ENCODE measurements around the gene AQP5. TPM values are rescaled to one million over a fixed set of nuclear protein-coding genes. Genes with fewer than 3 reads are reported as not detected.
A peak's percentile ranks its signal among the peaks of the same experiment; 100 is the strongest.

The AQP5 gene
- total and polyA plus RNA-seq, 2 donors: 0.32 to 1.4 TPM

DNA sequence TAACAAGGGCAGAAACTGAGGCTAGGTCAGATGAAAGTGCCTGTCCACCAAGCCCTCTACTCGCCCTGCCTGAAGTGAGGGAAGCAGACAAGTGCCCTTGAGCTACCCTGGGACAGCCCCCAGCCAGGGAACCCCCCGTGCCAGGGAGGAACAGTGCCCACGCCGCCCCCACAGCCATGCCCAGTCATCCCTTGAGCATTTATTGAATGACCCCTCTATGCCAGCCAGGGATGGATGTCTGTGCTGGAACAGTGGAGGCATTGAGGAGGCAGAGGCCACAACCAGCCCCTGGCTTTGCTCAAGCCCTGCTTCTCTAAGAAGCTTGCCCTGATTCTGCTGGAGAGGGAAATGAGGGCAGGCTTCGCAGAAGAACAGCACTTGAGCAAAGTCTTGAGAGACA lies 7.4 kb downstream of the AQP5 start:
- 78% methylated on average over 5 of the region's 5 CpGs for WGBS
- H3K36me3 ChIP-seq (ENCODE audit: insufficient read depth): no peaks in the 10 kb centered on the region
- no peak for DNase-seq (ENCODE audit: extremely low spot score)
- H3K4me3 ChIP-seq (ENCODE audit: low read depth, low read length): no peak overlapping the region
- no peak overlapping the region for H3K27ac ChIP-seq (ENCODE audit: low read depth)
- no peaks in the 10 kb centered on the region for H3K4me1 ChIP-seq (ENCODE audit: insufficient read depth)

DNA sequence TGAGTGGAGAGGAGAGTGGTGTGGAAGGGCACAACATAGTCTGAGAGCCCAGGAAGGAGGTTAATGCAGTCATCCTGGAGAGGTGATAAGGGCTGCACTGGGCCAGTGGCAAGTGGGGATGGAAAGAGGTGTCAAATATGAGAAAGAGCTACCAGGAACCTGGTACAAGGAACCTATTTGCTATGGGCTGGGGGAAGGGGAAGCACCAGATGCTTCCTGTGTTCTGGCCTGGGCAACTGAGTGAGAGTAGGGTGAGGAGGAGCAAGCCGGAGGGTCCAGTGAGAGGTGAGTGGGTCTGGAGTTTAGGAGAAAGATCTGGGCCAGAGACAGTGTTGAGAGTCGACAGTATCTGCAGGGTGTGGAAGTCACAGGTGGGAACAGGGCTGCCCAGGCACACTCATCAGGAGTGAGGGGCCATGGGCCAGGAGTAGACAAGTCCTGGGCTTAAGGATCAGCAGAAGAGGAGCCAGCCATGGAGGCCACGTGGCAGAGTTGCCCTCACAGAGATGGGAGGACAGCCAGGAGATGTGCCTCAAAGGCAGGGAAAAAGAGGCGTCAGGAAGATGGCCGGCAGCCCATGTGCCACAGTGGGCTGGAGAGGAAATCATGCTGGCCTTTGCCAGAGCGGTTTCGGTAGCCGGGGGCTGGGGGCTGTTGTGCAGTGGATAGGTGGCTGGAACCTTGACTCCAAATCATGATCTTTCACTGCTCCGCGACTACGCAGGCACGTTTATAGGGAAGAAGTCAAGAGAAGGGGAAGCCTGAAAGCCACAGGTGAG lies 8.2 kb downstream of the AQP5 start:
- DNase-seq (ENCODE audit: extremely low spot score): no peak
- H3K36me3 ChIP-seq (ENCODE audit: insufficient read depth): no peaks in the 10 kb centered on the region
- no peak overlapping the region for H3K4me3 ChIP-seq (ENCODE audit: low read depth, low read length)
- WGBS: 88% methylated on average over 12 of the region's 12 CpGs
- no peaks in the 10 kb centered on the region for H3K4me1 ChIP-seq (ENCODE audit: insufficient read depth)
- no peak overlapping the region for H3K27ac ChIP-seq (ENCODE audit: low read depth)

- no peak for DNase-seq (ENCODE audit: extremely low spot score)
- Histone ChIP-seq H3K27ac (ENCODE audit: low read depth) (no peak overlapping the region), H3K36me3 (ENCODE audit: insufficient read depth) (no peaks in the 10 kb centered on the region), H3K4me3 (ENCODE audit: low read depth, low read length) (no peak overlapping the region), H3K4me1 (ENCODE audit: insufficient read depth) (no peaks in the 10 kb centered on the region)
- 69% methylated on average over 10 of the region's 10 CpGs for WGBS
Observed at GRCh38 chr12:49970658-49971057, 9.0 kb downstream of the AQP5 start.

GRCh38 chr12:49971141-49971540 lies 9.5 kb downstream of the AQP5 start:
- DNase-seq (ENCODE audit: extremely low spot score): no peak
- no peaks in the 10 kb centered on the region for H3K4me1 ChIP-seq (ENCODE audit: insufficient read depth)
- H3K4me3 ChIP-seq (ENCODE audit: low read depth, low read length): no peak overlapping the region
- 80% methylated on average over 6 of the region's 6 CpGs for WGBS
- H3K36me3 ChIP-seq (ENCODE audit: insufficient read depth): no peaks in the 10 kb centered on the region
- H3K27ac ChIP-seq (ENCODE audit: low read depth): no peak overlapping the region

GRCh38 chr12:49972129-49972528 lies 10.5 kb downstream of the AQP5 start:
- H3K27ac ChIP-seq (ENCODE audit: low read depth): no peak overlapping the region
- H3K4me3 ChIP-seq (ENCODE audit: low read depth, low read length): no peak overlapping the region
- no peak for DNase-seq (ENCODE audit: extremely low spot score)
- WGBS: 84% methylated on average over 9 of the region's 9 CpGs
- H3K36me3 ChIP-seq (ENCODE audit: insufficient read depth): no peaks in the 10 kb centered on the region
- no peaks in the 10 kb centered on the region for H3K4me1 ChIP-seq (ENCODE audit: insufficient read depth)

DNA sequence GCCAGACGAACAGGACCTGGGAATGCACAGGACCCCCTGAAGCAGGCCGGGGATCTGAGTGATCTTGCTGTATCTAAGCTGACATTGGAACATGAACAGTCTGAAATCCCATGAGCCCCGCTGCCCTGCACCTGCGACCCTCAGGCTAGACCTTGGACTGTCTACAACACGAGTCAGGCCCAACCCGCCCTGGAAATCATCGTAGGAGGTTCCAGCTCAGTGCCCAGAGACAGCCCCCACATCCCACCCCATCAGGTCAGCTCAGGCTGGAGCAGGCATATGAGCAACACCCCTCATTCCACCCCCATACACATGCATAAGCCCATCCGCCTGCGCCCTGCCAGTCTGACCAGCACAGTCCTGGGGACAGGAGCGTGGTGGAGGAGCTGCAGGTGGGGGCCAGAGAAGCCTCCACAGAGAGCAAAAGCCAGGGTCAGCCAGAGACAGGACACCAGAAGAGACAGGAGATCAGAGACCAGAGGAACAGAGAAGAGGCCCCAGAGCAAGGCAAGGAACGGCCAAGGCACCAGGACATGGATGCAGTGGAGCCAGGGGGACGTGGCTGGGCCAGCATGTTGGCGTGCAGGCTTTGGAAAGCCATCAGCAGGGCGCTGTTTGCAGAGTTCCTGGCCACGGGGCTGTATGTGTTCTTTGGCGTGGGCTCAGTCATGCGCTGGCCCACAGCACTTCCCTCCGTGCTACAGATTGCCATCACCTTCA lies 11.1 kb downstream of the AQP5 start, which contains the start of gene AQP6:
Gene AQP6, plus strand, starts transcription at position 307 of the 720 bp plus-strand sequence. Its CDS starts 227 bp downstream, at position 534.
- 90% methylated on average over 18 of the region's 18 CpGs for WGBS

GRCh38 chr12:49973361-49973830 lies 11.7 kb downstream of the AQP5 start:
- WGBS: 90% methylated on average over 19 of the region's 19 CpGs
- H3K27ac ChIP-seq (ENCODE audit: low read depth): no peak overlapping the region
- H3K4me3 ChIP-seq (ENCODE audit: low read depth, low read length): no peak overlapping the region
- no peaks in the 10 kb centered on the region for H3K4me1 ChIP-seq (ENCODE audit: insufficient read depth)
- H3K36me3 ChIP-seq (ENCODE audit: insufficient read depth): no peaks in the 10 kb centered on the region
- no peak for DNase-seq (ENCODE audit: extremely low spot score)

More for the DNA sequence above, 11.1 kb downstream of the AQP5 start, which contains the start of gene AQP6:
- Histone ChIP-seq H3K4me1 (ENCODE audit: insufficient read depth) (no peaks in the 10 kb centered on the region), H3K36me3 (ENCODE audit: insufficient read depth) (no peaks in the 10 kb centered on the region), H3K4me3 (ENCODE audit: low read depth, low read length) (no peak within 1 kb of the TSS), H3K27ac (ENCODE audit: low read depth) (no peak within 1 kb of the TSS)
- DNase-seq (ENCODE audit: extremely low spot score): no peak

GRCh38 chr12:49974231-49974675 lies 12.6 kb downstream of the AQP5 start:
- H3K4me1 ChIP-seq (ENCODE audit: insufficient read depth): no peaks in the 10 kb centered on the region
- H3K36me3 ChIP-seq (ENCODE audit: insufficient read depth): no peaks in the 10 kb centered on the region
- no peak for DNase-seq (ENCODE audit: extremely low spot score)
- WGBS: 34% methylated on average over 15 of the region's 15 CpGs
- no peak overlapping the region for H3K4me3 ChIP-seq (ENCODE audit: low read depth, low read length)
- no peak overlapping the region for H3K27ac ChIP-seq (ENCODE audit: low read depth)

- H3K27ac ChIP-seq (ENCODE audit: low read depth): no peak overlapping the region
- no peaks in the 10 kb centered on the region for H3K4me1 ChIP-seq (ENCODE audit: insufficient read depth)
- no peaks in the 10 kb centered on the region for H3K36me3 ChIP-seq (ENCODE audit: insufficient read depth)
- no peak overlapping the region for H3K4me3 ChIP-seq (ENCODE audit: low read depth, low read length)
- 36% methylated on average over 8 of the region's 8 CpGs for WGBS
- no peak for DNase-seq (ENCODE audit: extremely low spot score)
Observed at GRCh38 chr12:49974677-49975317, 13.1 kb downstream of the AQP5 start.

GRCh38 chr12:49975318-49975761 lies 13.7 kb downstream of the AQP5 start:
- no peak overlapping the region for H3K27ac ChIP-seq (ENCODE audit: low read depth)
- no peak overlapping the region for H3K4me3 ChIP-seq (ENCODE audit: low read depth, low read length)
- WGBS: 48% methylated on average over 17 of the region's 17 CpGs
- no peaks in the 10 kb centered on the region for H3K4me1 ChIP-seq (ENCODE audit: insufficient read depth)
- H3K36me3 ChIP-seq (ENCODE audit: insufficient read depth): no peaks in the 10 kb centered on the region
- no peak for DNase-seq (ENCODE audit: extremely low spot score)

DNA sequence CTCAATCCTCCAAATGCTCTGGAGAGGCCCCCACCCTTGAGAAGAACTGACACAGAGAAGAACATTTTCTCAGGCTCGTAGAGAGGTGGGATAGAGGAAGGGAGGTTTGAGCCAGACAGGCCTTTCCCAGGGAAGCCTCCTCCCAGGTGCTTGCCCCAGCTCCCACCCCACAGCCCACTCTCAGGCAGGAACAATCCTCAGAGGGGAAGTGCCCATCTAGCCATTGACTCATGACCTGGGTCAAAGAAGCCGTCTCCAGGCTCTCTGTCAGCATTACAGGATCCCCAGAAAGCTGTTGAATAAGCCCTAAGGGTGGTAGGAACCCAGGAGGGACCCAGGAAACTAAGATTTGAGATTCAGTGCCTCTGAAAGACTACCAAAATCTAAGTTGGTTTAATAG lies 14.9 kb downstream of the AQP5 start:
- Histone ChIP-seq H3K4me3 (ENCODE audit: low read depth, low read length) (no peak overlapping the region), H3K4me1 (ENCODE audit: insufficient read depth) (no peaks in the 10 kb centered on the region), H3K36me3 (ENCODE audit: insufficient read depth) (no peaks in the 10 kb centered on the region), H3K27ac (ENCODE audit: low read depth) (no peak overlapping the region)
- DNase-seq (ENCODE audit: extremely low spot score): no peak
- WGBS: 91% methylated on average over 2 of the region's 2 CpGs

DNA sequence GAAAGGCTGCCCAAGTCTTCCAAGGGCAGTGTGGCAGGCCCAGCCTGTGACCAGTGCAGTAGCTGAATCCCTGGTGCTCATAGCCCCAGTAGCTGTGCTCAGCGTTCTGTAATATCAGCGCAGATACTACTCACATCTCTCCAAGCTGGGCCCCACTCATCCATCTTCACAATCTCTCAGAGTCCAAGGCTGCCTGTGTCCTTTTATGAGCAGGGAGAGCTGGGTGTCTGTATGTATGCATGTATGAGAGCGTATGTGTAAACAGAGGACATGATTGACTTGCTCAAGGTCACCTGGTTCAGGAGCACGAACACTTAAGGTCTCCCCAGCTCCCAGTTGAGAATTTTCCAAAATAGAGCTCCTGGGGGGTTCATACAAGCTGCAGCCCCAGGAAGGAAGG lies 16.5 kb downstream of the AQP5 start:
- H3K4me3 ChIP-seq (ENCODE audit: low read depth, low read length): no peak overlapping the region
- no peaks in the 10 kb centered on the region for H3K4me1 ChIP-seq (ENCODE audit: insufficient read depth)
- DNase-seq (ENCODE audit: extremely low spot score): no peak
- 85% methylated on average over 4 of the region's 4 CpGs for WGBS
- H3K36me3 ChIP-seq (ENCODE audit: insufficient read depth): no peaks in the 10 kb centered on the region
- no peak overlapping the region for H3K27ac ChIP-seq (ENCODE audit: low read depth)

- Histone ChIP-seq H3K4me1 (ENCODE audit: insufficient read depth) (no peaks in the 10 kb centered on the region), H3K36me3 (ENCODE audit: insufficient read depth) (no peaks in the 10 kb centered on the region), H3K27ac (ENCODE audit: low read depth) (no peak overlapping the region), H3K4me3 (ENCODE audit: low read depth, low read length) (no peak overlapping the region)
- DNase-seq (ENCODE audit: extremely low spot score): peak; percentile 33
- 88% methylated on average over 10 of the region's 10 CpGs for WGBS
Observed at GRCh38 chr12:49979016-49979586, 17.4 kb downstream of the AQP5 start.

All from urinary bladder (tissue), 4 donors.